H1 (cell line): ENCODE measurements around the gene FYB2. TPM values are rescaled to one million over a fixed set of nuclear protein-coding genes. Genes with fewer than 3 reads are reported as not detected.

Source experiments
- CTCF ChIA-PET: fragments of 300-600 bp; sonication (Branson Sonifier 250); formaldehyde crosslinking; loops from one replicate; lab custom pipeline; 2021; ENCODE audit not compliant: partially characterized antibody; lab: Charles Lee
- POLR2A ChIA-PET: fragments of 300-600 bp; sonication (Branson Sonifier 250); formaldehyde crosslinking; loops from one replicate; lab custom pipeline; 2021; ENCODE audit warnings: inconsistent platforms; ENCODE audit not compliant: partially characterized antibody; lab: Charles Lee
- DNase-seq, 2 experiments: peaks; one replicate each; pipeline versions ENCODE4 v3.0.0 to v3.0.0-alpha.2; 2010 to 2022; ENCODE audit warnings: low spot score in 2 of 2, low read depth in 1 of 2, mixed read lengths in 1 of 2
- FAIRE-seq: peaks from 2 replicates; lab custom pipeline; 2011; peaks lifted over from hg19 to GRCh38; lab: Jason Lieb, UNC
- H2AFZ ChIP-seq: 2 replicates; pipeline ENCODE4 v1.8.1; 2012; ENCODE audit warnings: low read length, inconsistent platforms
- H2AK5ac ChIP-seq: 2 replicates; pipeline ENCODE4 v1.6.1; 2013; ENCODE audit warnings: low read depth, low read length
- H2BK120ac ChIP-seq: replicated peaks from 2 replicates; pipeline ENCODE3; 2013; ENCODE audit warnings: low read depth, low read length, inconsistent platforms
- H2BK12ac ChIP-seq: 2 replicates; pipeline ENCODE4 v1.6.1; 2013; ENCODE audit warnings: low read depth, low read length
- H2BK15ac ChIP-seq: 2 replicates; pipeline ENCODE4 v1.6.1; 2013; ENCODE audit warnings: low read length
- H2BK20ac ChIP-seq: 2 replicates; pipeline ENCODE4 v1.6.1; 2013; ENCODE audit warnings: low read length
- H2BK5ac ChIP-seq: 2 replicates; pipeline ENCODE4 v1.6.1; 2013; ENCODE audit warnings: low read depth, low read length
- H3K14ac ChIP-seq: 2 replicates; pipeline ENCODE4 v1.6.1; 2013; ENCODE audit warnings: inconsistent platforms; ENCODE audit not compliant: insufficient read length
- H3K18ac ChIP-seq: 2 replicates; pipeline ENCODE4 v1.6.1; 2013; ENCODE audit warnings: low read length; ENCODE audit errors: extremely low read depth
- H3K23ac ChIP-seq: 2 replicates; pipeline ENCODE4 v1.6.1; 2013; ENCODE audit warnings: inconsistent platforms; ENCODE audit not compliant: insufficient read length
- H3K23me2 ChIP-seq: 2 replicates; pipeline ENCODE4 v1.6.1; 2013; ENCODE audit warnings: low read depth, low read length
- H3K27ac ChIP-seq: 2 replicates; pipeline ENCODE4 v1.6.1; 2011; ENCODE audit warnings: low read depth, low read length, inconsistent platforms
- H3K27me3 ChIP-seq, 4 experiments: replicated peaks in 1 of 4; 1 replicate in 1 of 4; 2 replicates in 3 of 4; pipeline versions ENCODE4 v1.6.1 to v1.8.1; 2011 to 2013; ENCODE audit warnings: low read length in 3 of 4, mild to moderate bottlenecking in 3 of 4, inconsistent platforms in 2 of 4, mixed read lengths in 2 of 4, moderate library complexity in 1 of 4; ENCODE audit not compliant: control insufficient read depth in 3 of 4, insufficient read depth in 3 of 4; ENCODE audit errors: extremely low read depth in 1 of 4
- H3K36me3 ChIP-seq, 4 experiments: 2 replicates each; pipeline versions ENCODE4 v1.6.1 to v1.8.1; 2011 to 2013; ENCODE audit warnings: mild to moderate bottlenecking in 4 of 4, low read length in 3 of 4, moderate library complexity in 2 of 4, control low read depth in 1 of 4, inconsistent platforms in 1 of 4; ENCODE audit not compliant: insufficient read depth in 4 of 4, control insufficient read depth in 2 of 4
- H3K4ac ChIP-seq: replicated peaks from 2 replicates; pipeline ENCODE3; 2013; ENCODE audit warnings: low read length, low read depth, mixed read lengths, inconsistent platforms; ENCODE audit not compliant: insufficient read length
- H3K4me1 ChIP-seq, 4 experiments: replicated peaks in 1 of 4; 1 replicate in 1 of 4; 2 replicates in 3 of 4; pipeline versions ENCODE4 v1.6.1 to v1.8.1; 2011 to 2013; ENCODE audit warnings: low read length in 3 of 4, inconsistent platforms in 2 of 4, mixed read lengths in 1 of 4; ENCODE audit not compliant: insufficient read depth in 4 of 4, control insufficient read depth in 3 of 4
- H3K4me2 ChIP-seq, 2 experiments: 2 replicates each; pipeline versions ENCODE4 v1.6.1 to v1.8.1; 2011 to 2013; ENCODE audit warnings: low read depth in 2 of 2, low read length in 2 of 2, control low read depth in 1 of 2, inconsistent platforms in 1 of 2, mild to moderate bottlenecking in 1 of 2; ENCODE audit not compliant: insufficient read depth in 1 of 2
- H3K4me3 ChIP-seq, 4 experiments: fragments of 200-600, 300-600 bp in 1 of 4; sonication (generic), shearing (Covaris generic), sonication (Bioruptor Twin) in 1 of 4; 2 replicates each; pipeline versions ENCODE4 v1.5.1 to v1.8.1; 2011 to 2016; ENCODE audit warnings: low read length in 4 of 4, low read depth in 3 of 4, control low read depth in 2 of 4, inconsistent platforms in 2 of 4, mild to moderate bottlenecking in 2 of 4, mixed read lengths in 1 of 4, moderate library complexity in 1 of 4; ENCODE audit not compliant: insufficient read depth in 2 of 4; ENCODE audit errors: extremely low read depth in 1 of 4
- H3K56ac ChIP-seq: replicated peaks from 2 replicates; pipeline ENCODE3; 2013; ENCODE audit warnings: low read depth, mild to moderate bottlenecking, mixed read lengths, low read length, inconsistent platforms; ENCODE audit not compliant: insufficient read length
- H3K79me1 ChIP-seq: 2 replicates; pipeline ENCODE4 v1.6.1; 2013; ENCODE audit warnings: low read depth, low read length, control low read depth
- H3K79me2 ChIP-seq, 2 experiments: 2 replicates each; pipeline versions ENCODE4 v1.6.1 to v1.8.1; 2012 to 2013; ENCODE audit warnings: low read length in 2 of 2, mild to moderate bottlenecking in 2 of 2, inconsistent platforms in 1 of 2; ENCODE audit not compliant: insufficient read depth in 2 of 2, control insufficient read depth in 1 of 2
- H3K9ac ChIP-seq, 4 experiments: replicated peaks in 1 of 4; 1 replicate in 1 of 4; 2 replicates in 3 of 4; pipeline versions ENCODE4 v1.6.1 to v1.8.1; 2011 to 2013; ENCODE audit warnings: low read depth in 3 of 4, low read length in 3 of 4, control low read depth in 2 of 4, mild to moderate bottlenecking in 2 of 4, moderate library complexity in 2 of 4, inconsistent platforms in 1 of 4; ENCODE audit errors: extremely low read depth in 1 of 4
- H3K9me3 ChIP-seq, 2 experiments: 2 replicates each; pipeline versions ENCODE4 v1.6.1 to v1.8.1; 2012 to 2013; ENCODE audit warnings: mild to moderate bottlenecking in 2 of 2, moderate library complexity in 2 of 2, control low read depth in 1 of 2, inconsistent platforms in 1 of 2, low read depth in 1 of 2, low read length in 1 of 2, mixed read lengths in 1 of 2; ENCODE audit not compliant: insufficient read depth in 2 of 2
- H4K20me1 ChIP-seq, 2 experiments: replicated peaks in 1 of 2; 2 replicates each; pipeline versions ENCODE3 to v1.8.1; 2011 to 2013; ENCODE audit warnings: inconsistent platforms in 2 of 2, low read length in 2 of 2, mild to moderate bottlenecking in 1 of 2; ENCODE audit not compliant: insufficient read depth in 2 of 2, control insufficient read depth in 1 of 2
- H4K5ac ChIP-seq: 2 replicates; pipeline ENCODE4 v1.6.1; 2013; ENCODE audit warnings: low read length, low read depth, mixed read lengths, inconsistent platforms; ENCODE audit not compliant: insufficient read length
- H4K8ac ChIP-seq: 2 replicates; pipeline ENCODE4 v1.8.0; 2013; ENCODE audit warnings: mild to moderate bottlenecking, moderate library complexity, low read length, inconsistent platforms; ENCODE audit not compliant: insufficient read depth; ENCODE audit errors: extremely low read depth
- H4K91ac ChIP-seq: replicated peaks from 2 replicates; pipeline ENCODE3; 2013; ENCODE audit warnings: low read length, mixed read lengths, inconsistent platforms; ENCODE audit not compliant: insufficient read length
- ASH2L ChIP-seq: fragments of 200-600, 300-600 bp; sonication (generic); IDR thresholded peaks from one replicate; pipeline ENCODE4 v1.7.1; 2017; ENCODE audit warnings: low read length
- EP300 ChIP-seq, 2 experiments: IDR thresholded peaks; 1 replicate in 1 of 2; 2 replicates in 1 of 2; pipeline ENCODE4 v1.6.1; 2011 to 2012; ENCODE audit warnings: low read depth in 2 of 2, low read length in 2 of 2, mild to moderate bottlenecking in 2 of 2, borderline replicate concordance in 1 of 2, inconsistent platforms in 1 of 2, moderate library complexity in 1 of 2
- GABPA ChIP-seq: IDR thresholded peaks from 2 replicates; pipeline ENCODE4 v1.6.1; 2011; ENCODE audit warnings: mild to moderate bottlenecking, low read length, moderate library complexity, borderline replicate concordance; ENCODE audit not compliant: insufficient read depth
- KDM5A ChIP-seq: fragments of 200-600 bp; IDR thresholded peaks from 2 replicates; pipeline ENCODE4 v1.7.1; 2012; ENCODE audit warnings: mild to moderate bottlenecking, low read length, inconsistent platforms, mixed read lengths
- MAFK ChIP-seq: IDR thresholded peaks from 2 replicates; pipeline ENCODE4 v1.6.1; 2012; ENCODE audit warnings: low read depth, mild to moderate bottlenecking, improper control_type of control experiment, low read length
- PHF8 ChIP-seq: fragments of 200-600 bp; sonication (generic); conservative IDR thresholded peaks from 2 replicates; pipeline ENCODE4 v1.7.1; 2012; ENCODE audit warnings: low read depth, mild to moderate bottlenecking, inconsistent platforms, low read length, moderate library complexity
- RAD21 ChIP-seq, 2 experiments: IDR thresholded peaks in 1 of 2; conservative IDR thresholded peaks in 1 of 2; 2 replicates each; pipeline ENCODE4 v1.6.1; 2011; ENCODE audit warnings: low read depth in 2 of 2, low read length in 2 of 2, improper control_type of control experiment in 1 of 2, inconsistent platforms in 1 of 2, mild to moderate bottlenecking in 1 of 2, moderate library complexity in 1 of 2
- TAF7 ChIP-seq: optimal IDR thresholded peaks from 2 replicates; pipeline ENCODE3; 2011; ENCODE audit warnings: low read depth, mild to moderate bottlenecking, inconsistent platforms, low read length, moderate library complexity, borderline replicate concordance
- USF2 ChIP-seq: IDR thresholded peaks from 2 replicates; pipeline ENCODE4 v1.6.1; 2011; ENCODE audit warnings: low read length, improper control_type of control experiment
- WGBS, 2 experiments: shearing (Covaris generic) in 1 of 2; methylation state at CpG; one replicate each; pipeline versions ENCODE4 v1.1.6 to v1.1.7; 2013 to 2015; ENCODE audit warnings: low lambda C conversion rate in 2 of 2, mixed read lengths in 2 of 2, inconsistent platforms in 1 of 2, low coverage in 1 of 2, missing lambda C conversion rate in 1 of 2; ENCODE audit not compliant: insufficient replicate concordance in 2 of 2, insufficient coverage in 1 of 2, insufficient read length in 1 of 2; ENCODE audit errors: extremely low coverage in 1 of 2, missing lambda C conversion rate in 1 of 2; 5-methylcytosine and 5-hydroxymethylcytosine counted together
- polyA plus RNA-seq, 7 experiments: library from polyadenylated mRNA; depleted of rRNA in 3 of 7; stranded (reverse) in 5 of 7; unstranded in 2 of 7; fragments of >200 nt in 5 of 7; fragments of 200-250 nt in 2 of 7; gene quantifications; 1 replicate in 5 of 7; 2 replicates in 1 of 7; 4 replicates in 1 of 7; pipeline versions ENCODE4 v1.2.1 to v1.2.3, GENCODE V29; 2011 to 2013; ENCODE audit warnings: missing spikeins in 2 of 7, mixed read lengths in 2 of 7
- total RNA-seq: library from RNA; stranded (reverse); fragmentation: NEBNext Ultra II Directional; extraction: Animal tissue kit (Norgen Biotek cat#: 25700); gene quantifications from 2 replicates; pipeline ENCODE4 v1.2.1, GENCODE V29; 2021

FYB2 gene
- total and polyA plus RNA-seq, 2 of the 8 experiments (the other 6 are each of a cell fraction or from before 2014, with no cell fraction given): 0.11 to 0.17 TPM

GRCh38 chr1:56798053-56798471, 21.1 kb downstream of the FYB2 start:
- Histone ChIP-seq H3K4ac (no peak overlapping the region), H3K4me1 (peaks cover 2 to 11% (median 5%) of the 10 kb centered on the region in 4 experiments; a peak in 4 of 7 replicates), H2BK120ac (no peak overlapping the region), H2BK20ac (no peak overlapping the region), H4K20me1 (no peaks in the 10 kb centered on the region), H3K23ac (no peak overlapping the region), H3K79me2 (no peaks in the 10 kb centered on the region), H3K18ac (no peak overlapping the region), H3K56ac (no peak overlapping the region), H2AFZ (no peak overlapping the region), H4K8ac (no peak overlapping the region), H4K91ac (no peak overlapping the region), H3K14ac (no peak overlapping the region), H3K9ac (no peak overlapping the region), H3K4me2 (0 out of 4 replicates have a peak overlapping the region, but pooled peaks have one; percentile 6 to 11), H3K36me3 (no peaks in the 10 kb centered on the region), H3K27ac (no peak overlapping the region), H3K4me3 (no peak overlapping the region), H3K79me1 (no peaks in the 10 kb centered on the region), H4K5ac (no peak overlapping the region), H3K23me2 (no peaks in the 10 kb centered on the region; the same call in 1 of the 2 replicates), H3K27me3 (peaks cover 0 to 4% (median 0%) of the 10 kb centered on the region in 4 experiments; a peak in 2 of 7 replicates), H2AK5ac (no peak overlapping the region), H2BK12ac (no peak overlapping the region), H3K9me3 (no peaks in the 10 kb centered on the region), H2BK5ac (no peak overlapping the region), H2BK15ac (no peak overlapping the region)
- ChIA-PET POLR2A (no interaction called here), CTCF (interaction anchor here (0.7 to 3.0 kb wide), 6 partner anchors 10 to 39 kb away, joined by 3 to 11 read pairs (median 6); partner anchors contain the start of gene FYB2)
- TF ChIP-seq KDM5A: no peak
- TF ChIP-seq TAF7: no peak
- no peak for TF ChIP-seq RAD21 (IDR thresholded peaks at IDR 0.05 in 1 of 2, conservative IDR thresholded peaks at IDR 0.05 in 1 of 2; ENCODE audit: low read depth in 2 of 2, low read length in 2 of 2)
- TF ChIP-seq USF2: no peak
- no peak for TF ChIP-seq PHF8
- TF ChIP-seq GABPA: no peak
- no peak for TF ChIP-seq ASH2L
- TF ChIP-seq EP300 (IDR thresholded peaks at IDR 0.05; ENCODE audit: borderline replicate concordance in 1 of 2, low read depth in 2 of 2, low read length in 2 of 2): no peak
- no peak for TF ChIP-seq MAFK
- no peak for DNase-seq
- WGBS, 2 experiments: 61% methylated on average over 3 of the region's 3 CpGs; no CpG with 5 or more reads in 1 of the 2 experiments
- no peak for FAIRE-seq
